HEK293T (cell line): ENCODE data around the gene CAPN1.

ENCODE experiments used
- BHLHE40 ChIP-seq: fragments of 450-650 bp; IDR thresholded peaks from 2 replicates; pipeline ENCODE4 v1.6.1; 2016; ENCODE audit warnings: mild to moderate bottlenecking, moderate library complexity, borderline replicate concordance
- CTBP1 ChIP-seq: fragments of 450-650 bp; IDR thresholded peaks from 2 replicates; pipeline ENCODE4 v1.6.1; 2016; ENCODE audit warnings: borderline replicate concordance
- FOXA1 ChIP-seq: fragments of 450-650 bp; IDR thresholded peaks from 2 replicates; pipeline ENCODE4 v1.6.1; 2016; ENCODE audit warnings: mild to moderate bottlenecking
- FOXM1 ChIP-seq: fragments of 450-650 bp; IDR thresholded peaks from 2 replicates; pipeline ENCODE4 v1.6.1; 2017; ENCODE audit warnings: mild to moderate bottlenecking, borderline replicate concordance
- L3MBTL2 ChIP-seq: fragments of 450-650 bp; conservative IDR thresholded peaks from 2 replicates; pipeline ENCODE4 v1.6.1; 2016; ENCODE audit warnings: mild to moderate bottlenecking
- LEF1 ChIP-seq: fragments of 450-650 bp; IDR thresholded peaks from 2 replicates; pipeline ENCODE4 v1.6.1; 2017; ENCODE audit warnings: mild to moderate bottlenecking, borderline replicate concordance
- PKNOX1 ChIP-seq: fragments of 450-650 bp; IDR thresholded peaks from 2 replicates; pipeline ENCODE4 v1.6.1; 2016
- SP1 ChIP-seq: fragments of 450-650 bp; IDR thresholded peaks from 2 replicates; pipeline ENCODE4 v1.6.1; 2017
- TARDBP ChIP-seq: fragments of 450-650 bp; IDR thresholded peaks from 2 replicates; pipeline ENCODE4 v1.6.1; 2016

GRCh38 chr11:65217441-65218423, 36.0 kb downstream of the CAPN1 start:
- TF ChIP-seq SP1 (no peak), TARDBP (no peak), CTBP1 (no peak), BHLHE40 (no peak), PKNOX1 (no peak), FOXA1 (no peak), L3MBTL2 (no peak), FOXM1 (no peak), LEF1 (no peak)
